ENCODE data around the gene AHNAK2. TPM values are rescaled to one million over a fixed set of nuclear protein-coding genes. Genes with fewer than 3 reads are reported as not detected.

Gene AHNAK2
- total RNA-seq, 6 experiments from 2014 or later, result 50.2 to 76.2 (median 73.7) TPM

DNA sequence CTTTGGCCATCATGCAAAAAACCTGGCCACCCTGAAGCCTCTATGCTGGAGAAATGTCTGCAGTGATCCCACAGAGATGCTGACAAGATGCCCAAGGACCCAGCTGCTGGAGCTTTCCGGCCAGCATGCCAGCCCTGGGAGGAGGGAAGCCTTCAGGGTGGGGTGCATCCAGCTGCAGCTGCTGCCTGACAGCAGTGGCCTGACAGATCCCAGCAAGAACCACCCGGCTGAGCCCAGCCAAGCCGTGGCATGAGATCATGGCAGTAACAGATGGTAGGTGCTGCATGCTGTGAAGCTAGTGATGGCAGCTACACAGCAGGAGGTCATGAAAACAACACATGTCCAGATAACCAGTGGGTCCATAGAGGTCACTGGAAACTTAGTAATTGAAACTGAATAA, 21.2 kb upstream of the AHNAK2 start:
- no peak overlapping the region for H3K4me3 Mint-ChIP-seq
- TF ChIP-seq, protein P1, sequence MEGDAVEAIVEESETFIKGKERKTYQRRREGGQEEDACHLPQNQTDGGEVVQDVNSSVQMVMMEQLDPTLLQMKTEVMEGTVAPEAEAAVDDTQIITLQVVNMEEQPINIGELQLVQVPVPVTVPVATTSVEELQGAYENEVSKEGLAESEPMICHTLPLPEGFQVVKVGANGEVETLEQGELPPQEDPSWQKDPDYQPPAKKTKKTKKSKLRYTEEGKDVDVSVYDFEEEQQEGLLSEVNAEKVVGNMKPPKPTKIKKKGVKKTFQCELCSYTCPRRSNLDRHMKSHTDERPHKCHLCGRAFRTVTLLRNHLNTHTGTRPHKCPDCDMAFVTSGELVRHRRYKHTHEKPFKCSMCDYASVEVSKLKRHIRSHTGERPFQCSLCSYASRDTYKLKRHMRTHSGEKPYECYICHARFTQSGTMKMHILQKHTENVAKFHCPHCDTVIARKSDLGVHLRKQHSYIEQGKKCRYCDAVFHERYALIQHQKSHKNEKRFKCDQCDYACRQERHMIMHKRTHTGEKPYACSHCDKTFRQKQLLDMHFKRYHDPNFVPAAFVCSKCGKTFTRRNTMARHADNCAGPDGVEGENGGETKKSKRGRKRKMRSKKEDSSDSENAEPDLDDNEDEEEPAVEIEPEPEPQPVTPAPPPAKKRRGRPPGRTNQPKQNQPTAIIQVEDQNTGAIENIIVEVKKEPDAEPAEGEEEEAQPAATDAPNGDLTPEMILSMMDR (IDR thresholded peaks at IDR 0.05), result no peak
- peaks cover 2% of the 10 kb centered on the region for H3K27me3 Mint-ChIP-seq (ENCODE audit: insufficient read depth)

DNA sequence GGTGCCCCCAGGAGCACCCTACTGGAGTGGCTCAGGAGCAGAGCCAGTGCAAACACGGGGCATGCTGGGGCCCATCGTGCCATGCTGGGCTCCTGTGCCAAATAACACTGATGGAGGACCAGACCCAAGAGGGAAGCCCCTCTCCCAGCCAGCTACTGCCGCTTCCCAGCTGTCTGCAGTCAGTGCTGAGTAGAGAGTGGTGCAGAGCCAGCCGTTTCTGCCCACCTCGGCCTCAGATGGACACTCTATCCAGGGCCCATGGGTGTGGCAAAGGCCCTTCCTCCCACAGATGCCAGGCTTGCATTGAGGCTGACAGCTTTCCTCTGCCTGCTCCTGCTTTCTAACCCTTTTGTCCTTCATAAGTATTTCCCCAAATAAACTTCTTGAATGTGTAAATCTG, 20.6 kb upstream of the AHNAK2 start:
- TF ChIP-seq, protein P1 (IDR thresholded peaks at IDR 0.05), result no peak
- peaks cover 18% of the 10 kb centered on the region for H3K36me3 Mint-ChIP-seq (ENCODE audit: low read depth)
- H3K27me3 Mint-ChIP-seq (ENCODE audit: insufficient read depth), result peaks cover 2% of the 10 kb centered on the region
- H3K27ac Mint-ChIP-seq, result no peak overlapping the region
- H3K9me3 Mint-ChIP-seq, result peaks cover 6% of the 10 kb centered on the region; the same call in 1 of the 2 replicates
- no peak overlapping the region for H3K4me3 Mint-ChIP-seq
- H3K4me1 Mint-ChIP-seq (ENCODE audit: low read depth), result no peaks in the 10 kb centered on the region
- no peak for DNase-seq

More for the DNA sequence above, 21.2 kb upstream of the AHNAK2 start:
- Mint-ChIP-seq H3K36me3 (ENCODE audit: low read depth) (peaks cover 18% of the 10 kb centered on the region), H3K4me1 (ENCODE audit: low read depth) (no peaks in the 10 kb centered on the region), H3K9me3 (peaks cover 6% of the 10 kb centered on the region; the same call in 1 of the 2 replicates), H3K27ac (no peak overlapping the region)
- no peak for DNase-seq

DNA sequence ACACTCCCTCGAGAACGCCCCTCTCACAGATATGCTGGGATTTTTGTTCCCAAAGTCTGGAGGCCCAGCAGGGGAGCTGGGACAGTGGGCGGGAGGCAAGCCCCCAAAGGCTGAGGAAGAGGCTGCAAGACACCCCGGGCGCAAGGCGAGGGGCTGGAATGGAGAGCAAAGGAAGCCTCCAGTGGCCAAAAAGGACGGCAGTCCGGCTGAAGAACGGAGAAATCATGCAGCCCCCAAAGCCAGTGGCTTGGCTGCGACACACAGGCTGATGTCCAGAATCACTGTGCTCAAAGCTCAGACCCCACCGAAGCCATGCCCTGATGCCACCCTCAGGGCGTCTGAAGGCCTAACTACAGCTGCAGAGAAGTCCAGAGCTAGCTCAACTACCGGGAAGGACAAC, 18.3 kb upstream of the AHNAK2 start:
- H3K27ac Mint-ChIP-seq, result no peak overlapping the region
- H3K4me3 Mint-ChIP-seq, result no peak overlapping the region
- peaks cover 35% of the 10 kb centered on the region for H3K36me3 Mint-ChIP-seq (ENCODE audit: low read depth)
- H3K4me1 Mint-ChIP-seq (ENCODE audit: low read depth), result no peaks in the 10 kb centered on the region
- TF ChIP-seq, protein P1 (IDR thresholded peaks at IDR 0.05), result no peak
- H3K9me3 Mint-ChIP-seq, result peaks cover 6% of the 10 kb centered on the region; the same call in 1 of the 2 replicates
- H3K27me3 Mint-ChIP-seq (ENCODE audit: insufficient read depth), result peaks cover 8% of the 10 kb centered on the region
- DNase-seq, result no peak

DNA sequence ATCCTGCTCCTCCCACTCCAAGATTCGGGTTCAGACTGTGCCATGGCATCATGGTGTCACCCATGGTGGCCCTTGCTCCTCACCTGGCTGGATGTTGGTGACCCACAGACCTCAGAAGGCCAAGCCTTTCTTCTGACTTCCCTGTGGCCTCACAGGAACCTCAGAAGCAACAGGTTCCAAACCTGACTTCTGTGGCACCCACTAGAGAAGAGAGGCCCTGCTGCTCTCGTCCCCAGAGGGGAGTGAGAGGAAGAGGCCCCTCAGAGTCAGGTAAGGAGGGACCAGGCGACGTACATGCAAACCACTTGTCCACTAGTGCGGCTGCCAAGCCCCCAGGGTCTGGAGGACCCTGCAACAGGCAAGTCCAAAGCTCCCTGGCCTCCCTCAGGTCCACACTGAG, 17.9 kb upstream of the AHNAK2 start:
- H3K4me3 Mint-ChIP-seq, result no peak overlapping the region
- no peaks in the 10 kb centered on the region for H3K4me1 Mint-ChIP-seq (ENCODE audit: low read depth)
- H3K36me3 Mint-ChIP-seq (ENCODE audit: low read depth), result peaks cover 35% of the 10 kb centered on the region
- no peak overlapping the region for H3K27ac Mint-ChIP-seq
- peaks cover 6% of the 10 kb centered on the region; the same call in 1 of the 2 replicates for H3K9me3 Mint-ChIP-seq
- peaks cover 8% of the 10 kb centered on the region for H3K27me3 Mint-ChIP-seq (ENCODE audit: insufficient read depth)
- no peak for DNase-seq
- TF ChIP-seq, protein P1 (IDR thresholded peaks at IDR 0.05), result no peak

DNA sequence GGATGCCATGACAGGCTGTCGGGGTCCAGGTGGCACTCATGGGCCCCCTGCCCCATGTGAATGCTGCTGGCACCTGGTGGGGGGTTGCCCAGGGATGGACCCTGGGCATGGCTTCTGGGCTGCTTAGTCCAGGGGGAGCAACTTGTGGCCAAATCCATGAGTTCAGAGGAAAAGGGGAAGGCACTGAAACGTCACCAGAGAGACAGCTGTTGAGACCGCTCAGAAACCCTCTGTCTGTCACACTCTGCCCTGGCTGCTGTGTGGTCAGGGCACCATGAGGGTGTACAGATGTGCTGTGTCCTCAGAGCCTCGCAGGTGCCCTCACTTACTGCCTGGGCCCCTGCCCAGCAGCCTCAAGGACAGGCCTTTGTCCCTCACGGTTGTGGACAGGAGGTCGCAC, 16.8 kb upstream of the AHNAK2 start:
- Mint-ChIP-seq H3K4me3 (no peak overlapping the region), H3K36me3 (ENCODE audit: low read depth) (peaks cover 33% of the 10 kb centered on the region), H3K9me3 (peaks cover 5% of the 10 kb centered on the region; the same call in 1 of the 2 replicates), H3K27me3 (ENCODE audit: insufficient read depth) (peaks cover 8% of the 10 kb centered on the region), H3K27ac (no peak overlapping the region; the same call in 1 of the 2 replicates), H3K4me1 (ENCODE audit: low read depth) (no peaks in the 10 kb centered on the region)
- TF ChIP-seq, protein P1 (IDR thresholded peaks at IDR 0.05), result no peak
- DNase-seq, result no peak

All from HFFc6 (cell line).